Suprapubic skin (tissue), 4 donors: ENCODE data around the gene GAP43. TPM values are rescaled to one million over a fixed set of nuclear protein-coding genes. Genes with fewer than 3 reads are reported as not detected.

Experiments
- DNase-seq, 2 donors: peaks; one replicate each; pipeline ENCODE4 v3.0.0-alpha.2; 2019; ENCODE audit warnings: low spot score in 2 of 2
- H3K27ac ChIP-seq: fragments of 200-600 bp; sonication (generic); one replicate; pipeline ENCODE4 v1.5.1; 2019
- H3K27me3 ChIP-seq: fragments of 200-600 bp; sonication (generic); one replicate; pipeline ENCODE4 v1.5.1; 2019
- H3K36me3 ChIP-seq: fragments of 200-600 bp; sonication (generic); one replicate; pipeline ENCODE4 v1.5.1; 2019
- H3K4me1 ChIP-seq: fragments of 200-600 bp; sonication (generic); one replicate; pipeline ENCODE4 v1.5.1; 2019
- H3K4me3 ChIP-seq: fragments of 200-600 bp; sonication (generic); one replicate; pipeline ENCODE4 v1.5.1; 2019; ENCODE audit warnings: mild to moderate bottlenecking
- H3K9me3 ChIP-seq: fragments of 200-600 bp; sonication (generic); one replicate; pipeline ENCODE4 v1.5.1; 2019
- EP300 ChIP-seq: sonication (generic); formaldehyde crosslinking; IDR thresholded peaks from one replicate; pipeline ENCODE4 v1.6.1; 2017; ENCODE audit warnings: antibody characterized with exemption
- POLR2A ChIP-seq, 2 donors: fragments of 450-650 bp; IDR thresholded peaks; one replicate each; pipeline ENCODE4 v1.6.1; 2017; ENCODE audit warnings: antibody characterized with exemption in 2 of 2, mild to moderate bottlenecking in 2 of 2, moderate library complexity in 2 of 2
- POLR2AphosphoS5 ChIP-seq, 3 donors: sonication (generic); formaldehyde crosslinking; IDR thresholded peaks; one replicate each; pipeline ENCODE4 v1.6.1; 2017; ENCODE audit warnings: antibody characterized with exemption in 3 of 3
- WGBS: methylation state at CpG from one replicate; pipeline ENCODE4 v1.1.5; 2018; 5-methylcytosine and 5-hydroxymethylcytosine counted together
- total RNA-seq, 4 donors: library from RNA; depleted of rRNA; stranded (reverse); fragments of >200 nt; gene quantifications; one replicate each; pipeline ENCODE4 v1.1.0, GENCODE V29; 2016
- TF ChIP-seq, protein P1 (sequence below), 2 donors: fragments of 200-600 bp in 1 of 2; fragments of 450-650 bp in 1 of 2; sonication (generic) in 1 of 2; IDR thresholded peaks; one replicate each; pipeline ENCODE4 v1.5.1; 2016 to 2019; ENCODE audit warnings: antibody characterized with exemption in 2 of 2, mild to moderate bottlenecking in 1 of 2, moderate library complexity in 1 of 2

Gene GAP43
- total RNA-seq, 4 donors from 2014 or later = not detected

DNA sequence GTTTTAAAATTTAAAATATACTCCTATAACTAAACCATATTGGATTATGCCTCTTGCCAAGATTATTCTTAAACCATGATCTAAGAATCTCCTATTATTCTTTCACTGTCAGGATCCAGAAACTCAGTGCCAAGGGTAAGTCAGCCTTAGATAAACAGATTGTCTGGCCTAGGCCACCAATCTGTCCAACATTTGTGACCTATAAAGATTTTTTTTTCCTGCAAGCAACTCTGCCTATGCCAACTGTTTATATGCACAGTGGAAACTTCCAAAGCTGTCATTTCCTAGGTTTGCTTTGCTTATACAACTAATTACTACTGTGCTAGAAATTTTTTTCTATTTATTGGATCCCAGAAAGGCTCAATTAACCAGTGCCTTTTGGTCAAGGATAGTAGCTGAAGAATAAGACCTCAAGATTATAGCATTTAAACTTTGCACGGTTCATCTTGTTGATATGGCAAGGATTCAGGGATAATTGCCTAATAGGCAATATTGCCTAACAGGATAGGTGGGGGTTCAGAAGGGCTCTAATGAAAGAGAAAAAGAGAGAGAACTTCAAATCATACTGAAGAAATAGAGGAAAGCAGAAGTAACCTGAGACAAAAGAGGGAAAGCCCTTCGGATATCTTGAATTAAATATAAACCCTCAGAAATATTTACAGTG lies 22.8 kb downstream of the GAP43 start:
- Histone ChIP-seq H3K36me3 (no peaks in the 10 kb centered on the region), H3K4me1 (no peaks in the 10 kb centered on the region), H3K4me3 (no peak overlapping the region), H3K27me3 (no peaks in the 10 kb centered on the region), H3K9me3 (no peaks in the 10 kb centered on the region), H3K27ac (no peak overlapping the region)
- TF ChIP-seq, protein P1, sequence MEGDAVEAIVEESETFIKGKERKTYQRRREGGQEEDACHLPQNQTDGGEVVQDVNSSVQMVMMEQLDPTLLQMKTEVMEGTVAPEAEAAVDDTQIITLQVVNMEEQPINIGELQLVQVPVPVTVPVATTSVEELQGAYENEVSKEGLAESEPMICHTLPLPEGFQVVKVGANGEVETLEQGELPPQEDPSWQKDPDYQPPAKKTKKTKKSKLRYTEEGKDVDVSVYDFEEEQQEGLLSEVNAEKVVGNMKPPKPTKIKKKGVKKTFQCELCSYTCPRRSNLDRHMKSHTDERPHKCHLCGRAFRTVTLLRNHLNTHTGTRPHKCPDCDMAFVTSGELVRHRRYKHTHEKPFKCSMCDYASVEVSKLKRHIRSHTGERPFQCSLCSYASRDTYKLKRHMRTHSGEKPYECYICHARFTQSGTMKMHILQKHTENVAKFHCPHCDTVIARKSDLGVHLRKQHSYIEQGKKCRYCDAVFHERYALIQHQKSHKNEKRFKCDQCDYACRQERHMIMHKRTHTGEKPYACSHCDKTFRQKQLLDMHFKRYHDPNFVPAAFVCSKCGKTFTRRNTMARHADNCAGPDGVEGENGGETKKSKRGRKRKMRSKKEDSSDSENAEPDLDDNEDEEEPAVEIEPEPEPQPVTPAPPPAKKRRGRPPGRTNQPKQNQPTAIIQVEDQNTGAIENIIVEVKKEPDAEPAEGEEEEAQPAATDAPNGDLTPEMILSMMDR (IDR thresholded peaks at IDR 0.05) = no peak
- TF ChIP-seq EP300 (no peak), POLR2A (IDR thresholded peaks at IDR 0.05) (no peak), POLR2AphosphoS5 (IDR thresholded peaks at IDR 0.05) (no peak)
- no peak for DNase-seq
- WGBS = 60% methylated on average over 2 of the region's 2 CpGs

DNA sequence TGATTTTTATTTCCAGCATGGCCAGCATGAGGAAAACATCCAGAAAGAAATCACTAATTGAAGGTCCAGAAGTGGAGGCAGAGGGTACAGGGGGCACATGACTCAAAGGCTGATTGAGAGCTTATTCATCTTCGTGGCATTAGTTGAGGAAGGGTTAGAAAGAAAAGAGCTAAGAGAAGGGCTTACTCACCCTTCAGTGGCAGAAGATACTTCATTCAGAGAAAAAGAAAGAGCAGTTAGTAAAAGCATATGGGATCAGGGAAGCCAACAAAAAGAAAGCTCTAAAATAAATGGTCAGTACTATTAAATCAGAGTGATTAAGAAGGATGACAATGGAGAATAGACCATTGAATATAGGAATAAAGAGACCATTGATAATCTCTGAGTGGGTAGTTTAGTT lies 25.2 kb downstream of the GAP43 start:
- no peaks in the 10 kb centered on the region for H3K9me3 ChIP-seq
- H3K4me1 ChIP-seq = no peaks in the 10 kb centered on the region
- no peak overlapping the region for H3K4me3 ChIP-seq
- no peaks in the 10 kb centered on the region for H3K36me3 ChIP-seq
- 92% methylated on average over 1 of the region's 1 CpG for WGBS
- TF ChIP-seq POLR2A (IDR thresholded peaks at IDR 0.05) = no peak
- no peak for TF ChIP-seq EP300
- TF ChIP-seq POLR2AphosphoS5 (IDR thresholded peaks at IDR 0.05) = no peak
- TF ChIP-seq, protein P1 (IDR thresholded peaks at IDR 0.05) = no peak
- H3K27me3 ChIP-seq = no peaks in the 10 kb centered on the region
- no peak overlapping the region for H3K27ac ChIP-seq
- no peak for DNase-seq

DNA sequence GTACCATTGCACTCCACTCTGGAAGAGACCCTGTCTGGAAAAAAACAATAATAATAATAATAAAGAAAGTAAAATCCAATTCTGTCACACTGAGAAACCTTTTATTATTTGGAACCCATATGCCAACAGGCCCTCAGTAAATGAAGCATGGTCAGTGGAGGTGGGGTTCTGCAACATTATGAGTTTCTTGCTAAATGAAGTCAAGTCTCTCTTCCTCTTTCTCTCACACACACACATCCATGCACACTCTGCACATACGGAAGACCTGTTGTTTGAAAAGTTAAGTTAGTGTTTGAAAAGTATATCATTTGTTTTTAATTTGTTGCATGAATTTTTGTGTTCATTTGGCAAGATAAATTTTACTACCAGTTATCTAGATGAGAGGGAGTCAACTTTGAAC lies 27.8 kb downstream of the GAP43 start:
- TF ChIP-seq, protein P1 (IDR thresholded peaks at IDR 0.05) = no peak
- TF ChIP-seq EP300 (no peak), POLR2A (IDR thresholded peaks at IDR 0.05) (no peak), POLR2AphosphoS5 (IDR thresholded peaks at IDR 0.05) (no peak)
- WGBS = 84% methylated on average over 1 of the region's 1 CpG
- Histone ChIP-seq H3K4me3 (no peak overlapping the region), H3K4me1 (no peaks in the 10 kb centered on the region), H3K9me3 (no peaks in the 10 kb centered on the region), H3K27me3 (no peaks in the 10 kb centered on the region), H3K36me3 (no peaks in the 10 kb centered on the region), H3K27ac (no peak overlapping the region)
- DNase-seq = no peak

DNA sequence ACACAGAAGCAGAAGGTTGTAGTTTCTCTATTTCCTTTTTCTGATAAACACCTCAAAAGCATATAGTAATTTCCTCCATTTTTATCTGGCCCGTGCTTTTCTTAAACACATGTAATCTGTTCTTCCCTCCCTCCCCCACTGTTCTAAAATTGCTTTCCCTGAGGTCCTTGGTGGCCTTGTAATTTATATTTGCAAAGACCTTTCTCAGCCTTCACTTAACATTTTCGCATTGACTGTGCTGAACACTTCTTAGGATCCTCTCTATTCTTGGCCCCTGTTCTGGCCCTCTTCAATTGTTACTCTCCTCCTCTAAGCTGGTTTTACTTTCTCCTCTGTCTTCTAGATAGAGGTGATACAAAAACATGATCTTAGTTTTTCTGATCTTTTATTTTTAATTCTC lies 28.3 kb downstream of the GAP43 start:
- Histone ChIP-seq H3K4me3 (no peak overlapping the region), H3K27me3 (no peaks in the 10 kb centered on the region), H3K27ac (no peak overlapping the region), H3K4me1 (no peaks in the 10 kb centered on the region), H3K9me3 (no peaks in the 10 kb centered on the region), H3K36me3 (no peaks in the 10 kb centered on the region)
- TF ChIP-seq EP300 = no peak
- TF ChIP-seq, protein P1 (IDR thresholded peaks at IDR 0.05) = no peak
- TF ChIP-seq POLR2A (IDR thresholded peaks at IDR 0.05) = no peak
- TF ChIP-seq POLR2AphosphoS5 (IDR thresholded peaks at IDR 0.05) = no peak
- DNase-seq = no peak
- 91% methylated on average over 2 of the region's 2 CpGs for WGBS

- Histone ChIP-seq H3K4me1 (peaks cover 3% of the 10 kb centered on the region), H3K27me3 (no peaks in the 10 kb centered on the region), H3K9me3 (no peaks in the 10 kb centered on the region), H3K36me3 (no peaks in the 10 kb centered on the region), H3K4me3 (no peak overlapping the region), H3K27ac (no peak overlapping the region)
- 86% methylated on average over 2 of the region's 2 CpGs for WGBS
- no peak for DNase-seq
- TF ChIP-seq POLR2A (IDR thresholded peaks at IDR 0.05) = no peak
- TF ChIP-seq, protein P1 (IDR thresholded peaks at IDR 0.05) = no peak
- no peak for TF ChIP-seq POLR2AphosphoS5 (IDR thresholded peaks at IDR 0.05)
These were observed 29.4 kb downstream of the GAP43 start for GRCh38 chr3:115652738-115653137.
